OCI-LY7 (cell line): ENCODE measurements around the gene HAPLN3.

Source experiments
- CTCF ChIP-seq: fragments of 200-600 bp; sonication (generic); conservative IDR thresholded peaks from 2 replicates; pipeline ENCODE4 v1.5.1; 2014; ENCODE audit warnings: mild to moderate bottlenecking, antibody characterized with exemption, low read length, moderate library complexity, mixed read lengths
- EZH2phosphoT487 ChIP-seq: fragments of 200-600 bp; sonication (generic); IDR thresholded peaks from 2 replicates; pipeline ENCODE4 v1.6.1; 2018; ENCODE audit warnings: low read depth, borderline replicate concordance, mild to moderate bottlenecking, mixed run types, antibody characterized with exemption, low read length, moderate library complexity, mixed read lengths

GRCh38 chr15:88858934-88859333 is 36.4 kb downstream of the HAPLN3 start:
- no peak for TF ChIP-seq CTCF
- TF ChIP-seq EZH2phosphoT487: no peak
